Measurements from ENCODE around the gene ATP2A1.
"Not testable (repeated sequence)": the region's sequence is repeated elsewhere in the genome, so short reads cannot be mapped to it uniquely, and the experiment has no call there.

ATP2A1 gene

GRCh38 chr16:28935924-28936783 lies 57.9 kb downstream of the ATP2A1 start:
- DNase-seq (ENCODE audit: low read depth): peak; percentile 73

GRCh38 chr16:28936784-28937155 lies 58.5 kb downstream of the ATP2A1 start:
- DNase-seq (ENCODE audit: low read depth): no peak

- no peak for DNase-seq (ENCODE audit: low read depth)
Observed at GRCh38 chr16:28937222-28937876, 59.1 kb downstream of the ATP2A1 start.

- no peak for DNase-seq (ENCODE audit: low read depth)
Observed at GRCh38 chr16:28938721-28939120, 60.4 kb downstream of the ATP2A1 start.

- not testable (repeated sequence) for DNase-seq (ENCODE audit: low read depth)
Observed at GRCh38 chr16:28939825-28940224, 61.5 kb downstream of the ATP2A1 start.

GRCh38 chr16:28943281-28943680 lies 65.0 kb downstream of the ATP2A1 start:
- DNase-seq (ENCODE audit: low read depth): no peak

GRCh38 chr16:28946681-28947080 lies 68.4 kb downstream of the ATP2A1 start:
- no peak for DNase-seq (ENCODE audit: low read depth)

GRCh38 chr16:28950648-28951409 lies 72.5 kb downstream of the ATP2A1 start, which contains the start of gene NFATC2IP:
Gene NFATC2IP, plus strand, starts transcription at chr16:28950937. Its CDS starts 75 bp downstream, at chr16:28951012.
- peak; percentile 100 for DNase-seq (ENCODE audit: low read depth)

- DNase-seq (ENCODE audit: low read depth): peak; percentile 43
Observed at GRCh38 chr16:28951410-28951943, 73.2 kb downstream of the ATP2A1 start.
